ENCODE results near the gene MLYCD. TPM values are rescaled to one million over a fixed set of nuclear protein-coding genes. Genes with fewer than 3 reads are reported as not detected.

Gene MLYCD
- total RNA-seq, 1 donor from 2014 or later = 5.3 TPM

DNA sequence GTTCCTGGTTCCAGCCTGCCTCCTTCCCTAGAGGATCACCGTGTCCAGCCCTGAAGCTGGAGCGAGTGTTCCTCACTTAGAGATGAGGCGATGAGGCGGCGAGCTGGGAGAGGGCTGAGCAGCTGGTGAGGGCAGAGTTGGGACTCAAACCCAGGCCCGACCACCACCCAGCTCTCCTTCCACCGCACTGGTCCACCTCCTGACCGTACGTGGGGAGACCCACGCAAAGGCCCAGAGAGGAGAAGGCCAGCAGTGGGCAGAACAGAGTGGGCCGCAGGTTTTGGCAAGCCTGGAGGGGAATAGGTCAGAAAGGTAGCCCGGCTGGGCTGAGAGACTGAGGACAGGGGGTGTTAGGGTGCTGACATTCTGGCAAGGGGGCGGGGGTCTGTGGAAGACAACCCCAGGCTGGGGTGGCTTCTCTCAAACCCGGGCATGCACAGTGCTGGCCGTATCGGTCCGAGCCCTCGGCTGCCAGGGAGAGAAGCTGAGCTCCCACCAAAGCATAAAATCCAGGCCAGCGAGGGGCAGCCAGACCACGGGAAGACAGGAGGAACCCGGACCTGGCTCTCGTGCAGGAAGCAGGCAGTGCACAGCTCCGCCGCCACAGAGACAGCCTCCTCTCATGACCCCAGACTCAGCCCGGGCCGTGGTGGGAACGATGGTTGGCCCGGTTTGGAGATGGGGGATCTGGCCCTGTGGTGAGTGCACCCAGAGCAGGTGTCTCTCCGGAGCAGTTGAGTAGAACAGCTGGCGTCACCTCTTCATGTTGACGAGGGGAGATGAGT is 24.9 kb downstream of the MLYCD start:
- peaks cover 14% of the 10 kb centered on the region for H3K36me3 Mint-ChIP-seq (ENCODE audit: unreplicated experiment)
- H3K27me3 Mint-ChIP-seq (ENCODE audit: unreplicated experiment) = no peaks in the 10 kb centered on the region
- H3K9me3 Mint-ChIP-seq (ENCODE audit: unreplicated experiment) = no peaks in the 10 kb centered on the region
- H3K27ac Mint-ChIP-seq (ENCODE audit: unreplicated experiment) = no peak overlapping the region
- H3K4me1 Mint-ChIP-seq (ENCODE audit: unreplicated experiment) = peaks cover 7% of the 10 kb centered on the region
- no peak for DNase-seq (ENCODE audit: extremely low spot score, unreplicated experiment)
- no peak overlapping the region for H3K4me3 Mint-ChIP-seq (ENCODE audit: unreplicated experiment)
- TF ChIP-seq, protein P1, sequence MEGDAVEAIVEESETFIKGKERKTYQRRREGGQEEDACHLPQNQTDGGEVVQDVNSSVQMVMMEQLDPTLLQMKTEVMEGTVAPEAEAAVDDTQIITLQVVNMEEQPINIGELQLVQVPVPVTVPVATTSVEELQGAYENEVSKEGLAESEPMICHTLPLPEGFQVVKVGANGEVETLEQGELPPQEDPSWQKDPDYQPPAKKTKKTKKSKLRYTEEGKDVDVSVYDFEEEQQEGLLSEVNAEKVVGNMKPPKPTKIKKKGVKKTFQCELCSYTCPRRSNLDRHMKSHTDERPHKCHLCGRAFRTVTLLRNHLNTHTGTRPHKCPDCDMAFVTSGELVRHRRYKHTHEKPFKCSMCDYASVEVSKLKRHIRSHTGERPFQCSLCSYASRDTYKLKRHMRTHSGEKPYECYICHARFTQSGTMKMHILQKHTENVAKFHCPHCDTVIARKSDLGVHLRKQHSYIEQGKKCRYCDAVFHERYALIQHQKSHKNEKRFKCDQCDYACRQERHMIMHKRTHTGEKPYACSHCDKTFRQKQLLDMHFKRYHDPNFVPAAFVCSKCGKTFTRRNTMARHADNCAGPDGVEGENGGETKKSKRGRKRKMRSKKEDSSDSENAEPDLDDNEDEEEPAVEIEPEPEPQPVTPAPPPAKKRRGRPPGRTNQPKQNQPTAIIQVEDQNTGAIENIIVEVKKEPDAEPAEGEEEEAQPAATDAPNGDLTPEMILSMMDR (IDR thresholded peaks at IDR 0.05) = no peak

DNA sequence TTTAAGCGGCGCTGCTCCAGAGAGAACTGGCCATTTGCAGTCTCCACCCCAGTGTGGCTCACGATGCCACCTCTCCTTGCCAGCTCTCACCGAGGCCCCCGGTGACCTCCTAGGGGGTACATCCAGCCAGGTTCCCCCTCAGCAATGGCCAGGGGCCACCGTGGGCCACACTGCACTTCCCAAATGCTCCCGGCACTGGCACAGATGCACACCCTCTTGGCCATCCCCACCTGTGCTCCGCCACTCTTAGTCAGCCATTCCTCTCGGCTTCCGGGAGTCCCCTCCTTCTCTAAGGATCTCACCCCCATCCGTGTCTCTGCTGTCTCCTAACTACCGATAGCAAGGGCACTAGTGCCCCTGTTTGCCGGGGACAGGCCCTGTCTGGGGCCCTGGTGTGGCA is 25.8 kb downstream of the MLYCD start:
- TF ChIP-seq, protein P1 (IDR thresholded peaks at IDR 0.05) = no peak
- Mint-ChIP-seq H3K36me3 (ENCODE audit: unreplicated experiment) (peaks cover 7% of the 10 kb centered on the region), H3K27me3 (ENCODE audit: unreplicated experiment) (no peaks in the 10 kb centered on the region), H3K4me3 (ENCODE audit: unreplicated experiment) (no peak overlapping the region), H3K27ac (ENCODE audit: unreplicated experiment) (no peak overlapping the region), H3K4me1 (ENCODE audit: unreplicated experiment) (peaks cover 7% of the 10 kb centered on the region), H3K9me3 (ENCODE audit: unreplicated experiment) (no peaks in the 10 kb centered on the region)
- DNase-seq (ENCODE audit: extremely low spot score, unreplicated experiment) = no peak

GRCh38 chr16:83925095-83925905 is 26.4 kb downstream of the MLYCD start:
- Mint-ChIP-seq H3K27me3 (ENCODE audit: unreplicated experiment) (no peaks in the 10 kb centered on the region), H3K27ac (ENCODE audit: unreplicated experiment) (no peak overlapping the region), H3K4me3 (ENCODE audit: unreplicated experiment) (no peak overlapping the region), H3K9me3 (ENCODE audit: unreplicated experiment) (no peaks in the 10 kb centered on the region), H3K4me1 (ENCODE audit: unreplicated experiment) (peaks cover 7% of the 10 kb centered on the region), H3K36me3 (ENCODE audit: unreplicated experiment) (peaks cover 7% of the 10 kb centered on the region)
- TF ChIP-seq, protein P1 (IDR thresholded peaks at IDR 0.05) = no peak
- no peak for DNase-seq (ENCODE audit: extremely low spot score, unreplicated experiment)

DNA sequence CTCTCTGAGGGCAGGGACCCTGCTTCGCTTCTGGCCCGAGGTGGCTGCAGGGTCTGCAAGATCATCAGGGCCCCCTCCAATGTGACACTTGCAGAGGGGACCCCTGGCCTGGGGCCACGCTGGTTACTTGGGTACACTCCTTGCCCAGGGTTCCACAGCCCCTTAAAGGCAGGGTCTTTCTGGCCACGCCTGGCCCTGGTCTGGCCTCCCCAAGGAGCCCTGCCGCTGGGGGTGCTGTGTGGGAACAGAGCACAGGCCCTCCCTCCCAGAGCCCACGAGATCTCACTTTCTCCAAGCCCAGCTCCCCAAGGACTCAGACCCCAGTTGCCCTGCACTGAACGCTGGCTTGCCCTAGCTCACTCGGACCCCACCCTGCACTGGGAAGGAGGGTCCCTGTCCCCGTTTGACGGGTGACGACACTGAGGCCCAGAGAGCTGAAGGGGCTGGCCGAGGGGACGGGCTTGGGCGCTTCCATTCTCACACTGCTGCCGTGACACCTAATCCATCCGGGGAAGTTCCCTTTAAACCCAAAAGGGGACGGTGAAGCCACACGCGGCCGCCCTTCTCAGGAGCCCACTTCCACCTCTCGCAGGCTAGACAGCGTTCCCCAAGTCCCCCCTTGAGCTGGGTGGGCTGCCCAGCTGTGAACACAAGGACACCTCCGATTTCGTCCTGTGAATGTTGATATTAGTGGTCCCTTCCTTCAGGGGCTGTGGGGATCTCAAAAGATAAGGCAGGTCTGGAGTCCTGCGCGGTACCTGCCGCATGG is 27.2 kb downstream of the MLYCD start:
- no peaks in the 10 kb centered on the region for H3K27me3 Mint-ChIP-seq (ENCODE audit: unreplicated experiment)
- H3K4me3 Mint-ChIP-seq (ENCODE audit: unreplicated experiment) = no peak overlapping the region
- peaks cover 7% of the 10 kb centered on the region for H3K4me1 Mint-ChIP-seq (ENCODE audit: unreplicated experiment)
- no peak overlapping the region for H3K27ac Mint-ChIP-seq (ENCODE audit: unreplicated experiment)
- peaks cover 4% of the 10 kb centered on the region for H3K36me3 Mint-ChIP-seq (ENCODE audit: unreplicated experiment)
- TF ChIP-seq, protein P1 (IDR thresholded peaks at IDR 0.05) = no peak
- DNase-seq (ENCODE audit: extremely low spot score, unreplicated experiment) = no peak
- no peaks in the 10 kb centered on the region for H3K9me3 Mint-ChIP-seq (ENCODE audit: unreplicated experiment)

All from osteocyte (in vitro differentiated cells).